Raji (cell line): ENCODE measurements around the gene EP300.

Experiments used
- POLR2A ChIP-seq: IDR thresholded peaks from 2 replicates; pipeline ENCODE4 v1.6.1; 2011; ENCODE audit warnings: low read depth, low read length, control low read depth; ENCODE audit not compliant: insufficient read depth

EP300 gene

GRCh38 chr22:41226723-41227655, 134.6 kb downstream of the EP300 start:
- no peak for TF ChIP-seq POLR2A

- no peak for TF ChIP-seq POLR2A
Observed at GRCh38 chr22:41229215-41229614, 136.8 kb downstream of the EP300 start.
